GM18508 (cell line): Measurements from ENCODE around the gene DENND6B.
"Not testable (repeated sequence)": the region's sequence is repeated elsewhere in the genome, so short reads cannot be mapped to it uniquely, and the experiment has no call there.

ENCODE experiments used
- ATAC-seq: cut with Tn5 transposase; IDR thresholded peaks from one replicate; pipeline ENCODE4 v1.9.1; 2021; ENCODE audit warnings: moderate number of reproducible peaks; ENCODE audit not compliant: insufficient read depth, unreplicated experiment

The DENND6B gene

GRCh38 chr22:50339945-50340879, 13.4 kb upstream of the DENND6B start:
- ATAC-seq, result no peak

- ATAC-seq, result no peak
Observed at GRCh38 chr22:50338860-50339462, 12.1 kb upstream of the DENND6B start.

DNA sequence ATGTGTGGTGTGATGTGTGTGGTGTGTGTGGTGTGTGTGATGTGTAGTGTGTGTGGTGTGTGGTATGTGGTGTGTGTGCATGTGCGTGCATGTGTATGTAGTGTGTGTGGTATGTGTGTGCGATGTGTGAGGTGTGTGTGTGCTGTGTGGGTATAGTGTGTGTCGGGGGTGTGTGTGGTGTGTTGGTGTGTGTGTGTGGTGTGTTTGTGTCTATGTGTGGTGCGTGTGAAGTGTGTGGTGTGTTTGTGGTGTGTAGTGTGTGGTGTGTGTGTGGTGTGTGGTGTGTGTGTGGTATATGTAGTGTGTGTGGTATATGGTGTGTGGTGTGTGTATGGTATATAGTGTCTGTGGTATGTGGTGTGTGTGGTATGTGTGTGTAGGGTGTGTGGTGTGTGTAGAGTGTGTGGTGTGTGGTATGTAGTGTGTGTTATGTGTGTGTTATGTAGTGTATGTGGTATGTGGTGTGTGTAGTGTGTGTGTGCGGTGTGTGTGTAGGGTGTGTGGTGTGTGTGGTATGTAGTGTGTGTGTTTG, 11.3 kb upstream of the DENND6B start:
- no peak for ATAC-seq

DNA sequence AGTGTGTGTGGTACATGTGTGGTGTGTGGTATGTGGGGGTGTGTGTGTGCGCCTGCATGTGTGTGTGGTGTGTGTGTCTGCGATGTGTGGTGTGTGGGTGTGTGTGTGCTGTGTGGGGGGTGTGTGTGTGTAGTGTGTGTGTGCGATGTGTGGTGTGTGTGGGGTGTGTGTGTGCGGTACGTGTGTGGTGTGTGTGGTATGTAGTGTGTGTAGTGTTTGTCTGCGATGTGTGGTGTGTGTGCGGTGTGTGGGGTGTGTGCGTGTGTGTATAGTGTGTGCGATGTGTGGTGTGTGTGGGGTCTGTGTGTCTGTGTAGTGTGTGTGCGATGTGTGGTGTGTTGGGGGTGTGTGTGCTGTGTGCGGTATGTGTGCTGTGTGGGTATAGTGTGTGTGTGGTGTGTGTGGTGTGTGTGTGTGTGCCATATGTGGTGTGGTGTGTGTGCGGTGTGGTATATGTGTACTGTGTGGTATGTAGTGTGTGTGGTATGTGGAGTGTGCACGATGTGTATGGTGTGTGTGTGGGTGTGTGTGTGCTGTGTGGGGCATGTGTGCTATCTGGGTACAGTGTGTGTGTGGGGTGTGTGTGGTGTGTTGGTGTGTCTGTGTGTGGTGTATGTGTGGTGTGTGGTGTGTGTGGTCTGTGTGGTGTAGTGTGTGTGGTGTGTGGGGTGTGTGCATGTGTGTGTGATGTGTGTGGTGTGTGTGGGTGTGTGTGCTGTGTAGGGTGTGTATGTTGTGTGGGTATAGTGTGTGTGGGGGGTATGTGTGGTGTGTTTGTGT, 10.6 kb upstream of the DENND6B start:
- no peak for ATAC-seq

GRCh38 chr22:50334433-50334832, 7.6 kb upstream of the DENND6B start:
- ATAC-seq, result not testable (repeated sequence)

GRCh38 chr22:50329236-50329635, 2.4 kb upstream of the DENND6B start:
- ATAC-seq, result no peak

DNA sequence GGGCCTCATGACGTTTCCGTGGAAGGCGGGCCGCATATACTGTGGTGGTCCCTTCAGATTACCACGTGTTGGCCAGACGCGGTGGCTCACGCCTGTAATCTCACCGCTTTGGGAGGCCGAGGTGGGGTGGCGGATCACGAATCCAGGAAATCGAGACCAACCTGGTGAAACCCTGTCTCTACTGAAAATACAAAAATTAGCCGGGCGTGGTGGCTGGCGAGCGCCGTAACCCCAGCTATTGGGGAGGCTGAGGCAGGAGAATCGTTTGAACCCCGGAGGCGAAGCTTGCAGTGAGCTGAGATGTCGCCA, 853 bp upstream of the DENND6B start:
- ATAC-seq, result no peak

GRCh38 chr22:50326225-50326955, 422 bp downstream of the DENND6B start:
- ATAC-seq, result no peak

- ATAC-seq, result no peak
Observed at GRCh38 chr22:50325444-50326224, 1.2 kb downstream of the DENND6B start.

GRCh38 chr22:50323900-50324299, 2.9 kb downstream of the DENND6B start:
- no peak for ATAC-seq

- ATAC-seq, result not testable (repeated sequence)
Observed at GRCh38 chr22:50322382-50323104, 4.3 kb downstream of the DENND6B start.

GRCh38 chr22:50320671-50321325, 6.0 kb downstream of the DENND6B start:
- no peak for ATAC-seq

GRCh38 chr22:50320116-50320515, 6.7 kb downstream of the DENND6B start:
- ATAC-seq, result no peak

DNA sequence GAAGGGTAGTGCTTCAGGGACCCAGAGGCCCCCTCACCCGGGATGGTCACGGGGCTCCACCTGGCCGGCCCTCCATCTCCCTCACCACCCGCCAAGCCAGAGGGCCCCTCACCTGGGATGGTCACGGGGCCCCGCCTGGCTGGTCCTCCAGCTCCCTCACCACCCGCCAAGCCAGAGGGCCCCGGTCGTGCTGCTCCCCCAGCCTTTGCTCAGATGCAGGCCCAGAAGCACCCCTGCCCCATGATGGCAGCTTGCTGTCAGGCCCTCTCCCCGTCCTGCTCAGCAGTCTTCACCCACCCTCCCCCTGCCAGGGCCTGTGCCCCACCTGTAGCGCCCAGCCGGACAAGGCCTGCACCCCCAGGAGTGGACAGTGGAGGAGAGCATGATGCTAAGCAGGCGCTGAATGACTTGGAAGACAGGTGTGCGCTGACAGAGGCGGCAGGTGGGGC, 7.3 kb downstream of the DENND6B start:
- ATAC-seq, result no peak

GRCh38 chr22:50318698-50319411, 8.0 kb downstream of the DENND6B start:
- ATAC-seq, result no peak

GRCh38 chr22:50318356-50318697, 8.5 kb downstream of the DENND6B start:
- ATAC-seq, result no peak

DNA sequence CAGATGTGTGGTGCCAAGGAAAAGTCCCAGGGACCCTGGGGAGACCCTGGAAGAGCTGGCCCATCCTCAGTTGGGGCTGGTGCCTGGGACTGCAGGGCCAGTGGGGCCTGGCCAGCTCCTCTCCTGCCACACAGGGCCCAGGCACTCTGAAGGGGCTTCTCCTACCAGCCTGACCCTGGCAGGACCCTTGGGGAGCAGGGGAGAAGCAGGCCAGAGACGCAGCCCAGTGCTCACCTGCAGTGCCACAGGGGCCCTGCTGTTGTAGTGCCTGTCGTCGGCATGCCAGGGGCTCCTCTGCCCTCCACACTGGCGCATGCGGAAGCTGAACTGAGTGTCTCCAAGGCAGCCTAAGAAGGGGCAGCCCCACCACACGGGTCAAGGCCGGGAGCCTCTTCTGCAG, 9.1 kb downstream of the DENND6B start:
- ATAC-seq, result no peak

DNA sequence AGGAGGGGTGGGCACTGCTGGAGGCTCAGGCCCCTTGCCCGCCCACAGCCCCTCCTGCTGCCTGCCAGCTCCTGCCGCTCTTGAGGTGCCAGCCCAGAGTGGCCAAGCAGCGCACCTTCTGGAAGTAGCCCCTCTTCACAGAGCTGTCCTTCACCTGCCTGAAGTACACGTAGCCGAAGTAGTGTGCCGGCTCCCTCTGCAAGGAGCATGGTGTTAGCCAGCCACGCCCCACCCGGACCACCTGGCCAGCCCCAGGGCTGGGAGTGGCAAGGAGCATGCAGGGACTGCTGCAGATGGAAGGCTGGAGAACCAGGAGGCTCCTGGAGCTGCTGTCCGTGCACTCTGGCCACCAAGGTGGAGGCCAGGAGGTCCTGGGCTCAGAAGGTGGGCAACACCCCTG, 9.6 kb downstream of the DENND6B start:
- ATAC-seq, result no peak
